ENCODE results near the gene MSL1. TPM values are rescaled to one million over a fixed set of nuclear protein-coding genes. Genes with fewer than 3 reads are reported as not detected.

The MSL1 gene
- total and polyA plus RNA-seq, 9 of the 15 experiments (the other 6 are each of a cell fraction or from before 2014, with no cell fraction given): 13.8 to 120 (median 61.9) TPM

DNA sequence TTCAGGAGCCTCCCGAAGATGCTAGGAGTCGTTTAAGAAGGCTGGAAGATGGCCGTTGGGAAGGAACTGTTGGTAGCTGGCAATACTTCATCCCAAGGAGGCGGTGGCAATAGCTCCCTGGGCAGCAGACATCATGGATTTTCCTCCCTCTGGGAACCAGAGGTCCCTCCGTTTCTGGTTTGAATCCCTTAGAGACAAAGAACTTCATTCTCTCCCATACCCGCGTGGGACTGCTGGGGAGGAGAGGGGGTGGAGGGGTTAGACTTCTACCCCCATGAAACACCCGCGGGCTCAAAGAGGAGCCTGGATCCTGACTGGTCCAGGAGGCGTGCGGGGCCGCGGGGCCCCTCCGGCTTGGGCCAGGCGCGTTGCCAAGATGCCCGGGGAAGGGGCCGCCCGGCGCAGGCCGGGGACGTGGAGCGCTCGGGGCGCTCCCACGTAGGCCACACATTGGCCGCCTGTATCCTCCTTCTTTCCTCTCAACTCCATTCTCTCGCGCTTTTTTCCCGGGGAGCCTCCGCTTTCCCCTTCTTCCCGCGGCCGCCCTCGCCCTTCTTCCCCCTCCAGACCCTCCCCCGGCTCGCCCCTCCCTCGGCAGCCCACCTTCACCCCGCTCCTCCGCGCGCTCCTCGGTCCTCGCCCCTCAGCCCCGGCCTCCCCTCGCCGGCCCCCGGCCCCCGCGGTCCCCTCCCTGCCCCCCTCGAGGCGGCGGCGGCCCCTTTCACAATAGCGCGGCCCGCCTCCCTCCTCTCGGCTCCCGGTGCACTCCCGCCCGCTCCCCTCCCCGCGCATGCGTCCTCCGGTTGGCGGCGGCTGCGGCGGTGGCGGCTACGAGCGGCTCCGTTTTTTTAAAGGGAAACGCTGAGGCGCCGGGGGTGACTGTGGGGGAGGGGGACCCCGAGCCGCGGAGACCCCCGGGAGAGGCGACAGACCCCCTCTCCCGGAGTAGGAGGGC lies at the start of gene MSL1 (continued):
- TF ChIP-seq SIX5 (IDR thresholded peaks at IDR 0.05; ENCODE audit: borderline replicate concordance in 1 of 2, insufficient read depth in 1 of 2, low read depth in 1 of 2, low read length in 2 of 2) (no peak), MED1 (CRISPR knock-in tag; IDR thresholded peaks at IDR 0.05; ENCODE audit: borderline replicate concordance) (no peak), ETS2 (tag; IDR thresholded peaks at IDR 0.05; ENCODE audit: borderline replicate concordance, poor library complexity, severe bottlenecking) (no peak), KDM5B (IDR thresholded peaks at IDR 0.05; ENCODE audit: insufficient replicate concordance, low read depth, low read length) (no peak), PRPF4 (IDR thresholded peaks at IDR 0.05; ENCODE audit: insufficient read depth, low read depth, low read length, poor library complexity, severe bottlenecking) (peak; percentile 55), HDGF (IDR thresholded peaks at IDR 0.05) (no peak), BDP1 (IDR thresholded peaks at IDR 0.05; ENCODE audit: insufficient read depth, insufficient read length) (no peak), RBM34 (IDR thresholded peaks at IDR 0.05; ENCODE audit: borderline replicate concordance, insufficient read depth, low read length) (no peak), JUNB (CRISPR knock-in tag; conservative IDR thresholded peaks at IDR 0.05) (no peak), MYC (IDR thresholded peaks at IDR 0.05; ENCODE audit: low read depth, low read length) (peak; percentile 9), MYC (CRISPR knock-in tag; IDR thresholded peaks at IDR 0.05; ENCODE audit: borderline replicate concordance, low read depth) (no peak)
- TF ChIP-seq, protein P1, sequence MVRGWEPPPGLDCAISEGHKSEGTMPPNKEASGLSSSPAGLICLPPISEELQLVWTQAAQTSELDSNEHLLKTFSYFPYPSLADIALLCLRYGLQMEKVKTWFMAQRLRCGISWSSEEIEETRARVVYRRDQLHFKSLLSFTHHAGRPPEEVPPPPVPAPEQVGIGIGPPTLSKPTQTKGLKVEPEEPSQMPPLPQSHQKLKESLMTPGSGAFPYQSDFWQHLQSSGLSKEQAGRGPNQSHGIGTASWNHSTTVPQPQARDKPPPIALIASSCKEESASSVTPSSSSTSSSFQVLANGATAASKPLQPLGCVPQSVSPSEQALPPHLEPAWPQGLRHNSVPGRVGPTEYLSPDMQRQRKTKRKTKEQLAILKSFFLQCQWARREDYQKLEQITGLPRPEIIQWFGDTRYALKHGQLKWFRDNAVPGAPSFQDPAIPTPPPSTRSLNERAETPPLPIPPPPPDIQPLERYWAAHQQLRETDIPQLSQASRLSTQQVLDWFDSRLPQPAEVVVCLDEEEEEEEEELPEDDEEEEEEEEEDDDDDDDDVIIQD (CRISPR knock-in tag; IDR thresholded peaks at IDR 0.05): no peak
- TF ChIP-seq, protein P2, sequence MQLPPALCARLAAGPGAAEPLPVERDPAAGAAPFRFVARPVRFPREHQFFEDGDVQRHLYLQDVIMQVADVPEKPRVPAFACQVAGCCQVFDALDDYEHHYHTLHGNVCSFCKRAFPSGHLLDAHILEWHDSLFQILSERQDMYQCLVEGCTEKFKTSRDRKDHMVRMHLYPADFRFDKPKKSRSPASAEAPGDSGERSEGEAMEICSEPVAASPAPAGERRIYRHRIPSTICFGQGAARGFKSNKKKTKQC (CRISPR knock-in tag; IDR thresholded peaks at IDR 0.05): no peak
- TF ChIP-seq, protein P3, sequence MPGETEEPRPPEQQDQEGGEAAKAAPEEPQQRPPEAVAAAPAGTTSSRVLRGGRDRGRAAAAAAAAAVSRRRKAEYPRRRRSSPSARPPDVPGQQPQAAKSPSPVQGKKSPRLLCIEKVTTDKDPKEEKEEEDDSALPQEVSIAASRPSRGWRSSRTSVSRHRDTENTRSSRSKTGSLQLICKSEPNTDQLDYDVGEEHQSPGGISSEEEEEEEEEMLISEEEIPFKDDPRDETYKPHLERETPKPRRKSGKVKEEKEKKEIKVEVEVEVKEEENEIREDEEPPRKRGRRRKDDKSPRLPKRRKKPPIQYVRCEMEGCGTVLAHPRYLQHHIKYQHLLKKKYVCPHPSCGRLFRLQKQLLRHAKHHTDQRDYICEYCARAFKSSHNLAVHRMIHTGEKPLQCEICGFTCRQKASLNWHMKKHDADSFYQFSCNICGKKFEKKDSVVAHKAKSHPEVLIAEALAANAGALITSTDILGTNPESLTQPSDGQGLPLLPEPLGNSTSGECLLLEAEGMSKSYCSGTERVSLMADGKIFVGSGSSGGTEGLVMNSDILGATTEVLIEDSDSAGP (CRISPR knock-in tag; IDR thresholded peaks at IDR 0.05): peak; percentile 81
- TF ChIP-seq, protein P4, sequence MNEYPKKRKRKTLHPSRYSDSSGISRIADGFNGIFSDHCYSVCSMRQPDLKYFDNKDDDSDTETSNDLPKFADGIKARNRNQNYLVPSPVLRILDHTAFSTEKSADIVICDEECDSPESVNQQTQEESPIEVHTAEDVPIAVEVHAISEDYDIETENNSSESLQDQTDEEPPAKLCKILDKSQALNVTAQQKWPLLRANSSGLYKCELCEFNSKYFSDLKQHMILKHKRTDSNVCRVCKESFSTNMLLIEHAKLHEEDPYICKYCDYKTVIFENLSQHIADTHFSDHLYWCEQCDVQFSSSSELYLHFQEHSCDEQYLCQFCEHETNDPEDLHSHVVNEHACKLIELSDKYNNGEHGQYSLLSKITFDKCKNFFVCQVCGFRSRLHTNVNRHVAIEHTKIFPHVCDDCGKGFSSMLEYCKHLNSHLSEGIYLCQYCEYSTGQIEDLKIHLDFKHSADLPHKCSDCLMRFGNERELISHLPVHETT (CRISPR knock-in tag; conservative IDR thresholded peaks at IDR 0.05 in 1 of 2, IDR thresholded peaks at IDR 0.05 in 1 of 2): peak in 1 of 2 experiments; percentile 93; a peak in 2 of 4 replicates
- TF ChIP-seq, protein P5, sequence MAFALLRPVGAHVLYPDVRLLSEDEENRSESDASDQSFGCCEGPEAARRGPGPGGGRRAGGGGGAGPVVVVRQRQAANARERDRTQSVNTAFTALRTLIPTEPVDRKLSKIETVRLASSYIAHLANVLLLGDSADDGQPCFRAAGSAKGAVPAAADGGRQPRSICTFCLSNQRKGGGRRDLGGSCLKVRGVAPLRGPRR (CRISPR knock-in tag; IDR thresholded peaks at IDR 0.05): no peak
